K562 (cell line): ENCODE measurements around the gene RUNX3.

Experiments
- CEBPB ChIP-seq: fragments of 450-650 bp; IDR thresholded peaks from 2 replicates; pipeline ENCODE4 v1.6.1; 2016; ENCODE audit warnings: missing genetic modification characterization, missing compliant biosample characterization
- CTCF ChIP-seq, 3 experiments: IDR thresholded peaks in 2 of 3; conservative IDR thresholded peaks in 1 of 3; 2 replicates each; pipeline ENCODE4 v1.5.1; 2011 to 2012; ENCODE audit warnings: low read length in 3 of 3, mild to moderate bottlenecking in 3 of 3, control low read depth in 2 of 3, improper control_type of control experiment in 1 of 3, inconsistent platforms in 1 of 3, low read depth in 1 of 3, mixed read lengths in 1 of 3, moderate library complexity in 1 of 3; ENCODE audit not compliant: insufficient read depth in 2 of 3
- DPF2 ChIP-seq: fragments of 450-650 bp; IDR thresholded peaks from 2 replicates; pipeline ENCODE4 v1.6.1; 2016
- SMAD4 ChIP-seq: fragments of 250-450 bp; sonication (Bioruptor Pico); conservative IDR thresholded peaks from 2 replicates; pipeline ENCODE4 v1.8.0; 2021; ENCODE audit warnings: inconsistent platforms, mild to moderate bottlenecking, moderate library complexity
- SMC3 ChIP-seq: conservative IDR thresholded peaks from 2 replicates; pipeline ENCODE4 v1.6.1; 2011; ENCODE audit warnings: low read depth, low read length, improper control_type of control experiment; ENCODE audit not compliant: insufficient read depth

DNA sequence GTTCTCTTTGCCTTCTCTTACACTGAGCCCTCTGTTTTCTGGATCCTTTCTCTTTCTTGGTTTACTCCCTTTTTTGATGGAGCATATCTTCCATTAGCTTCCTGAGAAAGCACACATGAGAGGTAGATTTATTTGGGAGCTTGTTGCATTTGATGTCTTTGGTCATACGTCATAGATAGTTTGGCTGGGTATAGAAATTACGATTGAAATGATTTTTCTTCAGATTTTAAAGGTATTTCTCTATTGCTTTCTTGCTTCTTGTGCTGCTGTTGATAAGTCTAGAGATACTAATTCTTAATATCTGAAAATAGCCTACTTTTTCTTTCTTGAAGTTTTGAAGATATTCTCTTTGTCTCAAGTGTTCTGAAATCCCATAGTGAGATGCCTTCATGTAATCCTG, 45.3 kb upstream of the RUNX3 start:
- no peak for TF ChIP-seq CEBPB
- TF ChIP-seq SMC3: no peak
- TF ChIP-seq CTCF (IDR thresholded peaks at IDR 0.05 in 2 of 3, conservative IDR thresholded peaks at IDR 0.05 in 1 of 3; ENCODE audit: insufficient read depth in 2 of 3, low read depth in 1 of 3, low read length in 3 of 3): no peak
- TF ChIP-seq SMAD4: no peak
- no peak for TF ChIP-seq DPF2
